ENCODE results near the gene ABHD13. TPM values are rescaled to one million over a fixed set of nuclear protein-coding genes. Genes with fewer than 3 reads are reported as not detected.

The ABHD13 gene
- total and polyA plus RNA-seq, 8 donors: 1.4 to 25.3 (median 5.5) TPM

DNA sequence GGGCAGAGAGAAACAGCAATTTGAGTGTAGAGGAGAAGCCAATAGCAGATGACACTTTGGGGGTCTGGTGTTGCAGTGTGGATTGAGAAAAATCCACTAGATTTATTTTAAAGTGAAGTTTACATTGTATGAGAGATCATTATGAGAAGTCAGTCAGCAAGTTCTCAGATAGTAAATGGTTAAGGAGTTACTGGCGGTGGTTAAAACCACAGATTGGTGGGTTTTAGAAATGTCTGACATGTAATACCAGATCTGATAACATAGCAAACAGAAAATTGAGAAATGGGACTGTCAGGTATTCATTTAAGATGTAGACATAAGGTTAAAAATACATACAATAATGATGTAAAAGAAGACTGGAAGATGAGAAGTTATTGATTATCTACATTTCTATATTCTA is 7.2 kb downstream of the ABHD13 start:
- TF ChIP-seq EP300 (IDR thresholded peaks at IDR 0.05): no peak
- TF ChIP-seq, protein P1, sequence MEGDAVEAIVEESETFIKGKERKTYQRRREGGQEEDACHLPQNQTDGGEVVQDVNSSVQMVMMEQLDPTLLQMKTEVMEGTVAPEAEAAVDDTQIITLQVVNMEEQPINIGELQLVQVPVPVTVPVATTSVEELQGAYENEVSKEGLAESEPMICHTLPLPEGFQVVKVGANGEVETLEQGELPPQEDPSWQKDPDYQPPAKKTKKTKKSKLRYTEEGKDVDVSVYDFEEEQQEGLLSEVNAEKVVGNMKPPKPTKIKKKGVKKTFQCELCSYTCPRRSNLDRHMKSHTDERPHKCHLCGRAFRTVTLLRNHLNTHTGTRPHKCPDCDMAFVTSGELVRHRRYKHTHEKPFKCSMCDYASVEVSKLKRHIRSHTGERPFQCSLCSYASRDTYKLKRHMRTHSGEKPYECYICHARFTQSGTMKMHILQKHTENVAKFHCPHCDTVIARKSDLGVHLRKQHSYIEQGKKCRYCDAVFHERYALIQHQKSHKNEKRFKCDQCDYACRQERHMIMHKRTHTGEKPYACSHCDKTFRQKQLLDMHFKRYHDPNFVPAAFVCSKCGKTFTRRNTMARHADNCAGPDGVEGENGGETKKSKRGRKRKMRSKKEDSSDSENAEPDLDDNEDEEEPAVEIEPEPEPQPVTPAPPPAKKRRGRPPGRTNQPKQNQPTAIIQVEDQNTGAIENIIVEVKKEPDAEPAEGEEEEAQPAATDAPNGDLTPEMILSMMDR (IDR thresholded peaks at IDR 0.05): no peak
- no peak for TF ChIP-seq POLR2A (IDR thresholded peaks at IDR 0.05)
- TF ChIP-seq POLR2AphosphoS5 (IDR thresholded peaks at IDR 0.05): no peak
- DNase-seq: no peak
- WGBS, 5 donors: 39 to 63% (median 45%) methylated on average over 1 of the region's 1 CpG
- Histone ChIP-seq H3K9me3 (no peaks in the 10 kb centered on the region), H3K4me3 (no peak overlapping the region), H3K27ac (no peak overlapping the region), H3K36me3 (peaks cover 0 to 12% (median 7%) of the 10 kb centered on the region in 4 donors), H3K4me1 (peaks cover 3 to 98% (median 44%) of the 10 kb centered on the region in 4 donors), H3K27me3 (no peaks in the 10 kb centered on the region)
- intact Hi-C loops (cut with DNase I; ENCODE audit: low total_unique reads): no loop called here

DNA sequence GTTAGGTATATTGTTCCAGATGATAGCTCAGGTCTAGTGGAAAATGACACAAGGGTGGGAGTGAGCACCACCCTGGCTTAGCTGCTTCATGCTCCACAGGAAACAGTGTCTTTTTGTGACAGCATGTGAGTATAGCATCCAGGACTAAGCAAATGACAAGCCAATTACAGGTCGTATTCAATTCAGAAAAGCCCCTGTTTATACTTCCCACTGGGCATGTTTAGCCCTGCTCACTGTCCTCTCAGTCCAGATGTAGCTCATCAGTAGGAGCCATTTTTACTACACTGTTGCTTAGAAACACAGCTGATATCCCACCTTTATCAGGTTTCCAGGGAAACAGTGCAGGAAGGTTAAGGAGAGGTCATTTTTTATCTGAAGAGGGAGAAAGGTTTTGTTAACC is 8.0 kb downstream of the ABHD13 start:
- Histone ChIP-seq H3K9me3 (no peaks in the 10 kb centered on the region), H3K27me3 (no peaks in the 10 kb centered on the region), H3K4me1 (peaks cover under 1 to 98% (median 41%) of the 10 kb centered on the region in 4 donors), H3K27ac (peak overlapping the region in 1 of 5 donors; percentile 27), H3K36me3 (peaks cover 0 to 12% (median 7%) of the 10 kb centered on the region in 4 donors), H3K4me3 (no peak overlapping the region)
- intact Hi-C loops (cut with DNase I; ENCODE audit: low total_unique reads): no loop called here
- TF ChIP-seq POLR2AphosphoS5 (IDR thresholded peaks at IDR 0.05) (no peak), POLR2A (IDR thresholded peaks at IDR 0.05) (no peak), EP300 (IDR thresholded peaks at IDR 0.05) (no peak)
- TF ChIP-seq, protein P1 (IDR thresholded peaks at IDR 0.05): no peak
- WGBS, 5 donors: 0 to 13% (median 10%) methylated on average over 1 of the region's 1 CpG
- peak in 1 of 2 donors; percentile 65 for DNase-seq

DNA sequence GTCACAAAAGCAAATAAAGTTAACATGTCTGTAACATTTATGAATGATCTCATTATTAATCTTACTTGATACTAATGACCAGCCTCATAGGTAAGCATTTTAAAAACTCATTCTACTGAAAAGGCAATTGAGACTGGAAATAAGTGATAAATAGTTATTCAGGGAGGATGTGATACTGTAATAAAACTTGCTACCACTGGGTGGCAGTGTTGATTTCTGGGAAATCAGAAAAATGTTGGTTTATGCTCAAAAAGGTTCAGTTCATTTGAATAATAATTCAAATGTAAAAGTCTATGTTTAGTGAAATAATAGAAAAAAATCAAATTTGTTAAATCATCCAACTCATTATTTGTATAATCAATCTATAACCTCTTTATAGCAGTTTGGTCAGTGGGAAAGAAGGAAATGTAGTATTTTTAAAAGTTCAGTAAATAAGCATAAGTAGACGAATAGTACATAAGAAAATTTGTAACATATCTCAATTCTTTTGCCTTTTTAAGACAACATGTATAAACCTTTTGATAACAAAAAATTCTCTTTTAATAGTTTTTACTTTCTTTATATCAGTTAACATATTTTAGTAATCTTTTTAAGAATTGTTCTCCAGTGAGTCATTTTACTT is 9.6 kb downstream of the ABHD13 start:
- peaks cover 0 to 83% (median 42%) of the 10 kb centered on the region in 4 donors for H3K4me1 ChIP-seq
- peak in 1 of 2 donors; percentile 77 for DNase-seq
- H3K9me3 ChIP-seq: no peaks in the 10 kb centered on the region
- WGBS, 5 donors: 54 to 76% (median 64%) methylated on average over 1 of the region's 1 CpG
- peaks cover 0 to 12% (median 7%) of the 10 kb centered on the region in 4 donors for H3K36me3 ChIP-seq
- no peak overlapping the region for H3K4me3 ChIP-seq
- intact Hi-C loops (cut with DNase I; ENCODE audit: low total_unique reads): no loop called here
- no peaks in the 10 kb centered on the region for H3K27me3 ChIP-seq
- TF ChIP-seq POLR2A (IDR thresholded peaks at IDR 0.05): no peak
- no peak for TF ChIP-seq POLR2AphosphoS5 (IDR thresholded peaks at IDR 0.05)
- TF ChIP-seq EP300 (IDR thresholded peaks at IDR 0.05): no peak
- TF ChIP-seq, protein P1 (IDR thresholded peaks at IDR 0.05): peak in 5 of 7 experiments; percentile 24 to 77 (median 62)
- no peak overlapping the region for H3K27ac ChIP-seq

DNA sequence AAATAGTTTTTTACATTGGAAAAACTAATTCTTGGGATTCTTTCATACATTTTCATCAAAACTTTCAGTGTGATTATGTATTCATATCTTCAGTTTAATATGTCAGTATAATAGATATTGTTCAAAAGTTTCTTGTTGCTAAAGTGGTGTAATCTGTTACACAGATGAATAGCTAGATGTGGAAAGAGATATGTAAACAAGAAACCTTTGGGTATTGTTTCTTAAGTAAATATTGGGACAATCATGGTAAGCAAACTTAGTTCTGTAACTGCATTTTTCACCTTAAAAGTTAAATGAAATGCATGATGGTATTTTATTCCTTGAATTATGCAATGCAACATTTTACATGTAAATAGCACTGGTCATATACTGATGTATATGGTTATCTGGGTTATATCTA is 12.2 kb downstream of the ABHD13 start:
- no peak overlapping the region for H3K4me3 ChIP-seq
- TF ChIP-seq EP300 (IDR thresholded peaks at IDR 0.05): no peak
- TF ChIP-seq POLR2A (IDR thresholded peaks at IDR 0.05): no peak
- TF ChIP-seq, protein P1 (IDR thresholded peaks at IDR 0.05): no peak
- no peak for TF ChIP-seq POLR2AphosphoS5 (IDR thresholded peaks at IDR 0.05)
- peaks cover 0 to 57% (median 27%) of the 10 kb centered on the region in 4 donors for H3K4me1 ChIP-seq
- intact Hi-C loops (cut with DNase I; ENCODE audit: low total_unique reads): no loop called here
- no peak for DNase-seq
- H3K36me3 ChIP-seq: peaks cover 0 to 12% (median 7%) of the 10 kb centered on the region in 4 donors
- H3K27me3 ChIP-seq: no peaks in the 10 kb centered on the region
- H3K27ac ChIP-seq: no peak overlapping the region
- H3K9me3 ChIP-seq: no peaks in the 10 kb centered on the region
